ENCODE data around the gene FOXP1.

DNA sequence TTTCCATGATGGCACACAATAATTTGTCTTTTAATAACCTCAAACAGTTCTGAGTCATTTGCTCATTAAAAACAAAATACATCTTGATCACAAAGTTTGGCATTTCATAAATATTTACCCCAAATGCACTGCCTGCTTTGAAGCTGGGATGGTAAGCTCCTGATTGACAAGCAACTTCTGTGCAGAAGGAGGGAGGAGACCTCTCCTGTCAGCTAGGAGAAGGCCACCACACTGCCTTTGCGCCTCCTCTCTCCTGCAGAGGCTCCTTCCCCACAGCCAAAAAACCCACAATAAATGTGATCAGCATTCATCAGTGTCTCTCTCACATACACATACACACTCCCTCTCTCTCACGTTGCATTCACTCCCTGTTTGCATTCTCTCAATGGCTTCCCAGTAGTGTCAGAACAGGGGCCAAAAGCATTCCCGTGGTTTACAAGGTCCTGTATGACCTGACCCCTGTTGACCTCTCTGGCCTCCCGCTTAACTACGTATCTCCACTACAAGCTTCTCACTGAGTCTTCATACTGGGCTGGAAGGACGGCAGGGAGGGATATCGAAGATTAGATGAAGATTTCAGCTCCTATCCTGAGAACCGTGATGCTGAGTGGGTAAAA is 216.4 kb downstream of the FOXP1 start:
- TF ChIP-seq, protein P1, sequence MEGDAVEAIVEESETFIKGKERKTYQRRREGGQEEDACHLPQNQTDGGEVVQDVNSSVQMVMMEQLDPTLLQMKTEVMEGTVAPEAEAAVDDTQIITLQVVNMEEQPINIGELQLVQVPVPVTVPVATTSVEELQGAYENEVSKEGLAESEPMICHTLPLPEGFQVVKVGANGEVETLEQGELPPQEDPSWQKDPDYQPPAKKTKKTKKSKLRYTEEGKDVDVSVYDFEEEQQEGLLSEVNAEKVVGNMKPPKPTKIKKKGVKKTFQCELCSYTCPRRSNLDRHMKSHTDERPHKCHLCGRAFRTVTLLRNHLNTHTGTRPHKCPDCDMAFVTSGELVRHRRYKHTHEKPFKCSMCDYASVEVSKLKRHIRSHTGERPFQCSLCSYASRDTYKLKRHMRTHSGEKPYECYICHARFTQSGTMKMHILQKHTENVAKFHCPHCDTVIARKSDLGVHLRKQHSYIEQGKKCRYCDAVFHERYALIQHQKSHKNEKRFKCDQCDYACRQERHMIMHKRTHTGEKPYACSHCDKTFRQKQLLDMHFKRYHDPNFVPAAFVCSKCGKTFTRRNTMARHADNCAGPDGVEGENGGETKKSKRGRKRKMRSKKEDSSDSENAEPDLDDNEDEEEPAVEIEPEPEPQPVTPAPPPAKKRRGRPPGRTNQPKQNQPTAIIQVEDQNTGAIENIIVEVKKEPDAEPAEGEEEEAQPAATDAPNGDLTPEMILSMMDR (IDR thresholded peaks at IDR 0.05; ENCODE audit: poor library complexity, severe bottlenecking): no peak
- TF ChIP-seq, protein P2, sequence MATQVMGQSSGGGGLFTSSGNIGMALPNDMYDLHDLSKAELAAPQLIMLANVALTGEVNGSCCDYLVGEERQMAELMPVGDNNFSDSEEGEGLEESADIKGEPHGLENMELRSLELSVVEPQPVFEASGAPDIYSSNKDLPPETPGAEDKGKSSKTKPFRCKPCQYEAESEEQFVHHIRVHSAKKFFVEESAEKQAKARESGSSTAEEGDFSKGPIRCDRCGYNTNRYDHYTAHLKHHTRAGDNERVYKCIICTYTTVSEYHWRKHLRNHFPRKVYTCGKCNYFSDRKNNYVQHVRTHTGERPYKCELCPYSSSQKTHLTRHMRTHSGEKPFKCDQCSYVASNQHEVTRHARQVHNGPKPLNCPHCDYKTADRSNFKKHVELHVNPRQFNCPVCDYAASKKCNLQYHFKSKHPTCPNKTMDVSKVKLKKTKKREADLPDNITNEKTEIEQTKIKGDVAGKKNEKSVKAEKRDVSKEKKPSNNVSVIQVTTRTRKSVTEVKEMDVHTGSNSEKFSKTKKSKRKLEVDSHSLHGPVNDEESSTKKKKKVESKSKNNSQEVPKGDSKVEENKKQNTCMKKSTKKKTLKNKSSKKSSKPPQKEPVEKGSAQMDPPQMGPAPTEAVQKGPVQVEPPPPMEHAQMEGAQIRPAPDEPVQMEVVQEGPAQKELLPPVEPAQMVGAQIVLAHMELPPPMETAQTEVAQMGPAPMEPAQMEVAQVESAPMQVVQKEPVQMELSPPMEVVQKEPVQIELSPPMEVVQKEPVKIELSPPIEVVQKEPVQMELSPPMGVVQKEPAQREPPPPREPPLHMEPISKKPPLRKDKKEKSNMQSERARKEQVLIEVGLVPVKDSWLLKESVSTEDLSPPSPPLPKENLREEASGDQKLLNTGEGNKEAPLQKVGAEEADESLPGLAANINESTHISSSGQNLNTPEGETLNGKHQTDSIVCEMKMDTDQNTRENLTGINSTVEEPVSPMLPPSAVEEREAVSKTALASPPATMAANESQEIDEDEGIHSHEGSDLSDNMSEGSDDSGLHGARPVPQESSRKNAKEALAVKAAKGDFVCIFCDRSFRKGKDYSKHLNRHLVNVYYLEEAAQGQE (IDR thresholded peaks at IDR 0.05; ENCODE audit: borderline replicate concordance): no peak
- TF ChIP-seq RAD21 (conservative IDR thresholded peaks at IDR 0.05): no peak
- no peak for TF ChIP-seq TAF1 (IDR thresholded peaks at IDR 0.05; ENCODE audit: low read depth)
- TF ChIP-seq SMC3 (conservative IDR thresholded peaks at IDR 0.05; ENCODE audit: poor library complexity): no peak
- TF ChIP-seq MXI1 (conservative IDR thresholded peaks at IDR 0.05; ENCODE audit: poor library complexity, severe bottlenecking): no peak
- no peak for TF ChIP-seq POLR2AphosphoS5 (IDR thresholded peaks at IDR 0.05)
- no peak for TF ChIP-seq EZH2 (IDR thresholded peaks at IDR 0.05; ENCODE audit: borderline replicate concordance, insufficient read depth, low read length, poor library complexity, severe bottlenecking)
- TF ChIP-seq EP300 (conservative IDR thresholded peaks at IDR 0.05; ENCODE audit: poor library complexity, severe bottlenecking): no peak
